Vagina (tissue), 2 donors: ENCODE data around the gene MYOF. TPM values are rescaled to one million over a fixed set of nuclear protein-coding genes. Genes with fewer than 3 reads are reported as not detected.

ENCODE experiments used
- DNase-seq, 2 donors: peaks; one replicate each; pipeline ENCODE4 v3.0.0-alpha.2; 2017; ENCODE audit errors: extremely low spot score in 2 of 2
- H3K27ac ChIP-seq: fragments of 200-600 bp; sonication (generic); one replicate; pipeline ENCODE4 v1.5.1; 2019
- H3K27me3 ChIP-seq: fragments of 200-600 bp; sonication (generic); one replicate; pipeline ENCODE4 v1.5.1; 2019
- H3K36me3 ChIP-seq, 2 donors: fragments of 200-600 bp; sonication (generic); one replicate each; pipeline ENCODE4 v1.5.1; 2017 to 2019
- H3K4me1 ChIP-seq: fragments of 200-600 bp; sonication (generic); one replicate; pipeline ENCODE4 v1.5.1; 2019
- H3K4me3 ChIP-seq, 2 donors: fragments of 200-600 bp; sonication (generic); 1 replicate in 1 of 2; 2 replicates in 1 of 2; pipeline ENCODE4 v1.5.1; 2016 to 2019
- H3K9me3 ChIP-seq: fragments of 200-600 bp; sonication (generic); one replicate; pipeline ENCODE4 v1.5.1; 2019
- CTCF ChIP-seq, 3 experiments: fragments of 450-650 bp in 2 of 3; fragments of 200-600 bp in 1 of 3; sonication (generic) in 1 of 3; IDR thresholded peaks; one replicate each; pipeline ENCODE4 v1.5.1; 2017 to 2019; ENCODE audit warnings: antibody characterized with exemption in 3 of 3, mild to moderate bottlenecking in 2 of 3, moderate library complexity in 2 of 3
- POLR2A ChIP-seq, 2 donors: fragments of 450-650 bp; IDR thresholded peaks; one replicate each; pipeline ENCODE4 v1.6.1; 2017; ENCODE audit warnings: antibody characterized with exemption in 2 of 2, mild to moderate bottlenecking in 2 of 2, moderate library complexity in 2 of 2
- POLR2AphosphoS5 ChIP-seq, 2 donors: sonication (generic); formaldehyde crosslinking; IDR thresholded peaks; one replicate each; pipeline ENCODE4 v1.9.0; 2017; ENCODE audit warnings: antibody characterized with exemption in 2 of 2, mild to moderate bottlenecking in 2 of 2, low read depth in 1 of 2; ENCODE audit not compliant: insufficient read depth in 1 of 2
- intact Hi-C: fragments of 100-400 bp; cut with DNase I; formaldehyde crosslinking; loops from one replicate; pipeline ENCODE4 v1.15.1; 2023
- total RNA-seq: library from RNA; depleted of rRNA; stranded (reverse); fragments of >200 nt; gene quantifications from one replicate; pipeline ENCODE4 v1.2.3, GENCODE V29; 2016

The MYOF gene
- total RNA-seq, 1 donor from 2014 or later: 107 TPM

GRCh38 chr10:93437946-93438612 is 44.1 kb downstream of the MYOF start:
- no peaks in the 10 kb centered on the region for H3K9me3 ChIP-seq
- H3K27me3 ChIP-seq: no peaks in the 10 kb centered on the region
- no peak for DNase-seq
- peak overlapping the region in 1 of 2 donors; percentile 44 for H3K4me3 ChIP-seq
- H3K36me3 ChIP-seq: no peaks in the 10 kb centered on the region
- H3K4me1 ChIP-seq: peaks cover 97% of the 10 kb centered on the region
- intact Hi-C loops: loop anchor here (2.0 kb wide), 1 partner anchor 27 kb away; no protein-coding TSS in a partner anchor
- peak overlapping the region; percentile 99 for H3K27ac ChIP-seq
- TF ChIP-seq POLR2AphosphoS5 (IDR thresholded peaks at IDR 0.05; ENCODE audit: insufficient read depth in 1 of 2, low read depth in 1 of 2): no peak
- TF ChIP-seq CTCF (IDR thresholded peaks at IDR 0.05): no peak
- TF ChIP-seq POLR2A (IDR thresholded peaks at IDR 0.05): no peak

GRCh38 chr10:93437086-93437945 is 44.8 kb downstream of the MYOF start:
- H3K9me3 ChIP-seq: no peaks in the 10 kb centered on the region
- TF ChIP-seq POLR2A (IDR thresholded peaks at IDR 0.05): peak in 1 of 2 donors; percentile 47
- TF ChIP-seq POLR2AphosphoS5 (IDR thresholded peaks at IDR 0.05; ENCODE audit: insufficient read depth in 1 of 2, low read depth in 1 of 2): peak; percentile 87 to 96
- TF ChIP-seq CTCF (IDR thresholded peaks at IDR 0.05): no peak
- no peaks in the 10 kb centered on the region for H3K27me3 ChIP-seq
- H3K27ac ChIP-seq: peak overlapping the region; percentile 99
- peaks cover 97% of the 10 kb centered on the region for H3K4me1 ChIP-seq
- no peaks in the 10 kb centered on the region for H3K36me3 ChIP-seq
- peak in 1 of 2 donors; percentile 98 for DNase-seq
- peak overlapping the region; percentile 15 to 44 for H3K4me3 ChIP-seq
- intact Hi-C loops: no loop called here

DNA sequence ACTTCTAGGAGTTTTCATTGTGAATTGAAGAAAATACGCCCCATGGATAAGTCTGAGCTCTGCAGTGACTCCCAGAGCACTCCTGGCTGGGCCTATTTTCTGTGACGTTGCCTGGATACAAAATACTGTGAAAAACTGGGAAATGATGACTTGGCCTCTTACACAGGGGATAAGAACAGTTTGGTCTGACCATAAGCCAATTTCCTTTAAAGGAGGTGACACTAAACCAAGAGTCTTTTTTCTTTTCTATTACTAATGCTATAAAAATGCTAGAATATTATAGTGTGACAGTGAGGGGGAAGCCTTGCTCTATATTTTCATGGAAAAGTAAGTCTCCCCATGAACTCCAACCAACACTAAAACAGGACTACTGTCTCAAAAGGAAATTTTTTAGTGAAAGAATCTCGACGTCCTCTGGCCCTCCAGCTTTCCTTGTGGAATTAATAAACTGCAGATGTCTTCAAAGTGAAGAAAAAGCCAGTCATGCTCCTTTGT is 45.5 kb downstream of the MYOF start:
- no peak for DNase-seq
- Histone ChIP-seq H3K9me3 (no peaks in the 10 kb centered on the region), H3K4me3 (peak overlapping the region in 1 of 2 donors; percentile 15), H3K4me1 (peaks cover 97% of the 10 kb centered on the region), H3K27me3 (no peaks in the 10 kb centered on the region), H3K36me3 (no peaks in the 10 kb centered on the region), H3K27ac (peak overlapping the region; percentile 99)
- TF ChIP-seq POLR2AphosphoS5 (IDR thresholded peaks at IDR 0.05; ENCODE audit: insufficient read depth in 1 of 2, low read depth in 1 of 2) (no peak), POLR2A (IDR thresholded peaks at IDR 0.05) (peak in 1 of 2 donors; percentile 59), CTCF (IDR thresholded peaks at IDR 0.05) (no peak)
- intact Hi-C loops: no loop called here

- Histone ChIP-seq H3K27me3 (no peaks in the 10 kb centered on the region), H3K27ac (peak overlapping the region; percentile 99), H3K4me1 (peaks cover 89% of the 10 kb centered on the region), H3K4me3 (no peak overlapping the region), H3K9me3 (no peaks in the 10 kb centered on the region), H3K36me3 (no peaks in the 10 kb centered on the region)
- DNase-seq: no peak
- intact Hi-C loops: loop anchor here (1.0 kb wide), 1 partner anchor 45 kb away; no protein-coding TSS in a partner anchor
- no peak for TF ChIP-seq POLR2AphosphoS5 (IDR thresholded peaks at IDR 0.05; ENCODE audit: insufficient read depth in 1 of 2, low read depth in 1 of 2)
- no peak for TF ChIP-seq CTCF (IDR thresholded peaks at IDR 0.05)
- TF ChIP-seq POLR2A (IDR thresholded peaks at IDR 0.05): no peak
Observed at GRCh38 chr10:93435621-93436397, 46.3 kb downstream of the MYOF start.
